Mucosa of descending colon (tissue), 3 donors: ENCODE results near the gene AKR1E2. TPM values are rescaled to one million over a fixed set of nuclear protein-coding genes. Genes with fewer than 3 reads are reported as not detected.

Experiments used
- ATAC-seq: fragments of 200-7000 bp; cut with Tn5 transposase; one replicate; pipeline ENCODE4 v1.9.1; 2020; ENCODE audit warnings: mild to moderate bottlenecking, moderate library complexity
- DNase-seq, 3 donors: peaks; one replicate each; pipeline ENCODE4 v3.0.0-alpha.2; 2020
- H3K36me3 ChIP-seq: fragments of 200-600 bp; one replicate; pipeline ENCODE4 v1.8.0; 2021; ENCODE audit warnings: low read depth, mild to moderate bottlenecking
- H3K4me1 ChIP-seq: fragments of 200-600 bp; one replicate; pipeline ENCODE4 v1.8.0; 2021; ENCODE audit warnings: low read depth, mild to moderate bottlenecking
- H3K4me3 ChIP-seq: fragments of 200-600 bp; one replicate; pipeline ENCODE4 v1.8.0; 2021; ENCODE audit warnings: mild to moderate bottlenecking
- H3K9me3 ChIP-seq: fragments of 200-600 bp; one replicate; pipeline ENCODE4 v1.8.0; 2021; ENCODE audit warnings: mild to moderate bottlenecking
- CTCF ChIP-seq: fragments of 200-600 bp; IDR thresholded peaks from one replicate; pipeline ENCODE4 v1.8.0; 2022; ENCODE audit warnings: antibody characterized with exemption, mild to moderate bottlenecking
- intact Hi-C, 2 donors: fragments of 100-400 bp; cut with DNase I in 1 of 2; cut with micrococcal nuclease in 1 of 2; formaldehyde crosslinking; loops; one replicate each; pipeline versions ENCODE4 v1.11.0 to v1.11.1; 2022; cut with DNase I, micrococcal nuclease
- total RNA-seq, 3 donors: library from RNA; stranded (reverse); fragmentation: NEBNext Ultra II Directional in 2 of 3; extraction: Animal tissue kit (Norgen Biotek cat#: 25700) in 2 of 3; gene quantifications; one replicate each; pipeline versions ENCODE4 v1.2.1 to v1.2.4, GENCODE V29; 2021 to 2023
- donor health status: DM: no; HTN: no; CAD: no; lungs with moderate emphysema.
- donor health status: DM: no; HTN: no; CAD: no.
- donor health status: DM: no; HTN: yes; CAD: no.

Gene AKR1E2
- total RNA-seq, 3 donors from 2014 or later = 6.7 to 20.4 (median 8.0) TPM

- DNase-seq = no peak
- no peaks in the 10 kb centered on the region for H3K36me3 ChIP-seq
- H3K9me3 ChIP-seq = no peaks in the 10 kb centered on the region
- ATAC-seq = no peak
- H3K4me3 ChIP-seq = no peak overlapping the region
- intact Hi-C loops = no loop called here
- H3K4me1 ChIP-seq = no peaks in the 10 kb centered on the region
- no peak for TF ChIP-seq CTCF
Observed at GRCh38 chr10:4867520-4868356, 41.7 kb downstream of the AKR1E2 start.

DNA sequence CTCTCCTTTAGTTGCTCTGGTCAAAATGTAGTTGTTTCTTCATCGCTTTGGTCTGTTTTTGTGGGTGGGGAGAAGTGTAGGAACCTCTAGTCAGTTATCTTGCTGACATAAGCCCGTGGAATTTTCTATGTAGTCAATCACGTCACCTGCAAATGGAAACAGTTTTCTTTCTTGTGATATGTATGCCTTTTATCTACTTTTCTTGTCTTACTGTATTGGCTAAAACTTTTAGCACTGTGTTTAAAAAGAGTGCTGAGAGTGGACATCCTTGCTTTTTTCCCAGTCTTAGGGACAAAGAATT is 42.3 kb downstream of the AKR1E2 start:
- no peaks in the 10 kb centered on the region for H3K36me3 ChIP-seq
- no peak for ATAC-seq
- DNase-seq = no peak
- intact Hi-C loops = no loop called here
- no peaks in the 10 kb centered on the region for H3K4me1 ChIP-seq
- TF ChIP-seq CTCF = no peak
- no peaks in the 10 kb centered on the region for H3K9me3 ChIP-seq
- no peak overlapping the region for H3K4me3 ChIP-seq

DNA sequence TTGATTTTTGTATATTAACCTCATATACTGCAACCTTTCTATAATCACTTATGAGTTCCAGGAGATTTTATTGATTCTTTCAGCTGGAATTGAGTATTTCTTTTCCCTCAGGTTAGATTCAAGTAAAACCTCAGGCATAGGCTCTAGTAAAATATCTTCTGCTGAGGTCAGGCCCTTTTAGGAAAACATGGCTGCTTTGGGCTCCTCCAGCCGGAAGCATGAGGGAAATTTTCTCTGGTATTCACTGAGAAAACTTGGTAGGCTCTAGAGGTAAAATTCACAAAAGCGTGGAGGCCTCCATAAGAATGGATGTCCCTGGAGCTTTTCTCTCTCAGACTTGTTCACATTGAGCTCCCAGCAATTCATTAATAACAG is 56.7 kb downstream of the AKR1E2 start:
- Histone ChIP-seq H3K4me1 (no peaks in the 10 kb centered on the region), H3K4me3 (no peak overlapping the region), H3K36me3 (no peaks in the 10 kb centered on the region), H3K9me3 (no peaks in the 10 kb centered on the region)
- DNase-seq (no peak), ATAC-seq (no peak)
- no peak for TF ChIP-seq CTCF
- intact Hi-C loops = no loop called here

- Histone ChIP-seq H3K9me3 (no peaks in the 10 kb centered on the region), H3K36me3 (no peaks in the 10 kb centered on the region), H3K4me1 (no peaks in the 10 kb centered on the region), H3K4me3 (no peak overlapping the region)
- intact Hi-C loops = no loop called here
- no peak for TF ChIP-seq CTCF
- DNase-seq (no peak), ATAC-seq (no peak)
Observed at GRCh38 chr10:4883079-4883739, 57.2 kb downstream of the AKR1E2 start.

DNA sequence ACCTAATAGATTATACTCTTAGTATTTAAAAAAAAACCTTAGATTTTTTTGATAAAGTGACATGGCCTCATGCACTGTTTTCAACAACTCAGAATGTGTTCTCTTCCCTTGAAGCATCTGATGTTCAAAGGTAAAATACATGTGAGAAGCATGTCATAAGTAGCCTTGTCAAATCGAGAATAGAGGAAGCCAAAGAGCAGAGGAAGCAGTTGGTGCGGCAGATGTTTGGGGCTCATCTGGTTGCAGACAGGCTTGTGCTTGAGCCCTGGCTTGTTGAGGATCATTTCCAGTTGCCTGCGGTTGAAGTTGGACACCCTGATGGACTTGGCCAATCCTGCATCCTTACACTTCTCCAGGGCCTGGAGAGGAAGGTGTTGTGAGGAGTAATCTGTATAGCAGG is 59.2 kb downstream of the AKR1E2 start:
- H3K36me3 ChIP-seq = no peaks in the 10 kb centered on the region
- DNase-seq (no peak), ATAC-seq (no peak)
- no peak overlapping the region for H3K4me3 ChIP-seq
- intact Hi-C loops = no loop called here
- TF ChIP-seq CTCF = no peak
- no peaks in the 10 kb centered on the region for H3K4me1 ChIP-seq
- no peaks in the 10 kb centered on the region for H3K9me3 ChIP-seq
